Fibroblast of lung (primary cell): ENCODE results near the gene SMCO3.

ENCODE experiments used
- CTCF ChIP-seq, 2 donors: IDR thresholded peaks in 1 of 2; conservative IDR thresholded peaks in 1 of 2; 1 replicate in 1 of 2; 2 replicates in 1 of 2; pipeline ENCODE4 v1.5.1; 2011 to 2012; ENCODE audit warnings: low read length in 2 of 2, control low read depth in 1 of 2, inconsistent platforms in 1 of 2, low read depth in 1 of 2, mild to moderate bottlenecking in 1 of 2
- EZH2 ChIP-seq: IDR thresholded peaks from 2 replicates; pipeline ENCODE4 v1.5.1; 2012; ENCODE audit warnings: low read length, control low read depth, mild to moderate bottlenecking; ENCODE audit errors: missing control alignments

- no peak for TF ChIP-seq CTCF (conservative IDR thresholded peaks at IDR 0.05 in 1 of 2, IDR thresholded peaks at IDR 0.05 in 1 of 2; ENCODE audit: low read depth in 1 of 2, low read length in 2 of 2)
- TF ChIP-seq EZH2 = no peak
These were observed 20.5 kb upstream of the SMCO3 start for GRCh38 chr12:14834509-14834908.
